MM.1S (cell line): ENCODE data around the gene CDA.

Experiments used
- CTCF ChIP-seq: fragments of 300-600 bp; sonication (generic); IDR thresholded peaks from 2 replicates; pipeline ENCODE4 v1.5.1; 2016; ENCODE audit warnings: antibody characterized with exemption, low read length, mixed read lengths
- EZH2 ChIP-seq: fragments of 300-600 bp; sonication (generic); optimal IDR thresholded peaks from 2 replicates; pipeline ENCODE3; 2017; ENCODE audit warnings: low read depth, mild to moderate bottlenecking, antibody characterized with exemption, low read length, mixed read lengths
- EZH2phosphoT487 ChIP-seq: fragments of 300-600 bp; sonication (generic); IDR thresholded peaks from 2 replicates; pipeline ENCODE4 v1.6.1; 2018; ENCODE audit warnings: antibody characterized with exemption, low read length

GRCh38 chr1:20602851-20603450 is 14.1 kb downstream of the CDA start:
- TF ChIP-seq CTCF (no peak), EZH2 (no peak), EZH2phosphoT487 (no peak)
